Peyer's patch (tissue), 4 donors: Measurements from ENCODE around the gene NEU3.
"Not testable (repeated sequence)": the region's sequence is repeated elsewhere in the genome, so short reads cannot be mapped to it uniquely, and the experiment has no call there.

Source experiments
- POLR2A ChIP-seq, 2 donors: fragments of 450-650 bp; IDR thresholded peaks; one replicate each; pipeline ENCODE4 v1.5.1; 2017; ENCODE audit warnings: antibody characterized with exemption in 2 of 2, mild to moderate bottlenecking in 2 of 2, moderate library complexity in 2 of 2
- TF ChIP-seq, protein P1 (sequence below), 6 experiments: fragments of 450-650 bp in 4 of 6; fragments of 200-600 bp in 2 of 6; sonication (generic) in 1 of 6; IDR thresholded peaks; one replicate each; pipeline ENCODE4 v1.5.1; 2017 to 2019; ENCODE audit warnings: antibody characterized with exemption in 6 of 6, mild to moderate bottlenecking in 3 of 6, moderate library complexity in 1 of 6

DNA sequence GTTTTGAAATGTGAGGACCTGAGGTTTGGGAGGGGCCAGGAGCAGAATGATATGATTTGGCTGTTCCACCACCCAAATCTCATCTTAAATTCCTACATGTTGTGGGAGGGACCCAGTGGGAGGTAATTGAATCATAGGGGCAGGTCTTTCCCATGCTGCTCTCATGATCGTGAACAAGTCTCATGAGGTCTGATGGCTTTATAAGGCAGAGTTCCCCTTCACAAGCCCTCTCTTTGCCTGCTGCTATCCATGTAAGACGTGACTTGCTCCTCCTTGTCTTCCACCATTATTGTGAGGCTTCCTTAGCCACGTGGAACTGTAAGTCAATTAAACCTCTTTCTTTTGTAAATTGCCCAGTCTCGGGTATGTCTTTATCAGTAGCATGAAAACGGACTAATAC lies 31.6 kb downstream of the NEU3 start:
- TF ChIP-seq, protein P1, sequence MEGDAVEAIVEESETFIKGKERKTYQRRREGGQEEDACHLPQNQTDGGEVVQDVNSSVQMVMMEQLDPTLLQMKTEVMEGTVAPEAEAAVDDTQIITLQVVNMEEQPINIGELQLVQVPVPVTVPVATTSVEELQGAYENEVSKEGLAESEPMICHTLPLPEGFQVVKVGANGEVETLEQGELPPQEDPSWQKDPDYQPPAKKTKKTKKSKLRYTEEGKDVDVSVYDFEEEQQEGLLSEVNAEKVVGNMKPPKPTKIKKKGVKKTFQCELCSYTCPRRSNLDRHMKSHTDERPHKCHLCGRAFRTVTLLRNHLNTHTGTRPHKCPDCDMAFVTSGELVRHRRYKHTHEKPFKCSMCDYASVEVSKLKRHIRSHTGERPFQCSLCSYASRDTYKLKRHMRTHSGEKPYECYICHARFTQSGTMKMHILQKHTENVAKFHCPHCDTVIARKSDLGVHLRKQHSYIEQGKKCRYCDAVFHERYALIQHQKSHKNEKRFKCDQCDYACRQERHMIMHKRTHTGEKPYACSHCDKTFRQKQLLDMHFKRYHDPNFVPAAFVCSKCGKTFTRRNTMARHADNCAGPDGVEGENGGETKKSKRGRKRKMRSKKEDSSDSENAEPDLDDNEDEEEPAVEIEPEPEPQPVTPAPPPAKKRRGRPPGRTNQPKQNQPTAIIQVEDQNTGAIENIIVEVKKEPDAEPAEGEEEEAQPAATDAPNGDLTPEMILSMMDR (IDR thresholded peaks at IDR 0.05) = not testable (repeated sequence)
- not testable (repeated sequence) for TF ChIP-seq POLR2A (IDR thresholded peaks at IDR 0.05)
